Osteoblast (primary cell): ENCODE results near the gene BIRC5. TPM values are rescaled to one million over a fixed set of nuclear protein-coding genes. Genes with fewer than 3 reads are reported as not detected.

Experiments
- DNase-seq: peaks from one replicate; pipeline ENCODE4 v3.0.0; 2011; ENCODE audit warnings: low spot score, mixed read lengths; ENCODE audit not compliant: insufficient read length; ENCODE audit errors: missing footprints
- H2AFZ ChIP-seq: 2 replicates; pipeline ENCODE4 v1.6.0; 2011; ENCODE audit warnings: mild to moderate bottlenecking, low read length
- H3K27ac ChIP-seq: 2 replicates; pipeline ENCODE4 v1.5.1; 2011; ENCODE audit warnings: mild to moderate bottlenecking, low read depth, low read length, moderate library complexity
- H3K27me3 ChIP-seq: 2 replicates; pipeline ENCODE4 v1.6.0; 2012; ENCODE audit warnings: mild to moderate bottlenecking, control low read depth, inconsistent platforms, low read length, moderate library complexity; ENCODE audit not compliant: insufficient read depth
- H3K36me3 ChIP-seq: 2 replicates; pipeline ENCODE4 v1.5.1; 2011; ENCODE audit warnings: mild to moderate bottlenecking, low read length, control low read depth, moderate library complexity; ENCODE audit not compliant: insufficient read depth
- H3K4me1 ChIP-seq: 2 replicates; pipeline ENCODE4 v1.5.1; 2011; ENCODE audit warnings: mild to moderate bottlenecking, low read length, control low read depth, moderate library complexity; ENCODE audit not compliant: insufficient read depth
- H3K4me2 ChIP-seq: 2 replicates; pipeline ENCODE4 v1.6.0; 2011; ENCODE audit warnings: mild to moderate bottlenecking, low read length; ENCODE audit not compliant: insufficient read depth
- H3K4me3 ChIP-seq: fragments of 200-600 bp; sonication (generic); 3 replicates; pipeline ENCODE4 v1.5.1; 2012; ENCODE audit warnings: mild to moderate bottlenecking, low read length, inconsistent platforms; ENCODE audit not compliant: insufficient read depth
- H3K79me2 ChIP-seq: 2 replicates; pipeline ENCODE4 v1.6.0; 2012; ENCODE audit warnings: mild to moderate bottlenecking, low read length, control low read depth, inconsistent platforms; ENCODE audit not compliant: insufficient read depth
- H3K9me3 ChIP-seq: 2 replicates; pipeline ENCODE4 v1.5.1; 2011; ENCODE audit warnings: low read depth, low read length, control low read depth
- H4K20me1 ChIP-seq: 2 replicates; pipeline ENCODE4 v1.6.0; 2012; ENCODE audit warnings: mild to moderate bottlenecking, low read length, control low read depth; ENCODE audit not compliant: insufficient read depth
- CTCF ChIP-seq: IDR thresholded peaks from 2 replicates; pipeline ENCODE4 v1.5.1; 2011; ENCODE audit warnings: mild to moderate bottlenecking, low read depth, low read length, moderate library complexity; ENCODE audit errors: extremely low read depth
- total RNA-seq: library from RNA; depleted of rRNA; stranded (reverse); fragments of >200 nt; gene quantifications from 2 replicates; pipeline ENCODE4 v1.2.3, GENCODE V29; 2012

The BIRC5 gene
- total RNA-seq, 1 donor = 8.0 TPM

DNA sequence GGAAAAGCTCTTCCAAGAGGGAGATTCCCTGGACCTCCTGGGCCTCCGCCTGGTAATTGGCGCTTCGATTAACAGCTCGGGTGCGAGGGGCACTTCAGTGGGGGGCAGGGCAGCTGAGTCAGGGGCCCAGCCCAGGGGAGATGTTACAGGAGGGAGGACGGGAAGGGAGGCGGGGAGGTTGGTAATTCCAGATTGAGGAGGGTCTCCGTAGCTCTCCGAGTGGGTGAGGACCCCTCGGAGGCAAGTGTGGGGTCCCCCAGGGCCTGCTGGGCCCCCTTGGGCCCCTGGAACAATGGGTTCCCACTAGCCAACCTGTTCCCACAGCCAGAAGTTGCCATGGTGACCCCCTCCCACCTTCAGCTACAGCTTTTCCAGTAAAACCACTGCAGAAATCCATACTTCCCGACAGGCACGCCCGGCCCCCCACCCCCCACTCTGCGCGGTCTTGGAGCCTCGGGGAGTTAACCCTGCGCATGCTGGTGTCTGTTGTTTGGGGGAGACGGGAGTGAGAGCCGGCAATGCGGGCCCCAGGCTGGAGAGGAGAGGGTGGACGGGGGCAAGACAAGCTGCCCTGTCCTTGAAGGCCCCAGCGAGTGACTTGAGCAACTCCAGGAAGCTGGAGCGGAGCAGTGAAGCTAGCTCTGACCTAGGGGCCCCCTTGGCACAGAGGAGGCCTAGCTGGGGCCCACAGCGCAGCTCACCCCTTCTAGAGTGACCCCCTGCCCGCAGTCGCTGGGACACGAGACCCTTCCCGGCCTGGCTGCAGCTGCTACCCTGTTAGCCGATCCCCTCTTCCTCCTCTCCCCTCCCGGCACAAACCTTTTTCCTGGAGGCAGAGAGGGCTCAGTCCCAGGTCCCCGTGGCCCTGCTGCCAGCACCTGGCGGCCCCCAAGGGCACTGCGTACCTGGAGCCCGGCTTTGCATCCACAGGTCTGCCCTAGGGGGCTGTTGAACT lies 55.2 kb downstream of the BIRC5 start:
- Histone ChIP-seq H3K79me2 (no peaks in the 10 kb centered on the region), H3K36me3 (no peaks in the 10 kb centered on the region), H3K27me3 (peaks cover 49% of the 10 kb centered on the region), H2AFZ (no peak overlapping the region), H3K4me2 (no peak overlapping the region), H3K4me3 (no peak overlapping the region), H3K27ac (no peak overlapping the region), H4K20me1 (no peaks in the 10 kb centered on the region), H3K9me3 (no peaks in the 10 kb centered on the region), H3K4me1 (no peaks in the 10 kb centered on the region)
- TF ChIP-seq CTCF = no peak
- DNase-seq = peak; percentile 78

DNA sequence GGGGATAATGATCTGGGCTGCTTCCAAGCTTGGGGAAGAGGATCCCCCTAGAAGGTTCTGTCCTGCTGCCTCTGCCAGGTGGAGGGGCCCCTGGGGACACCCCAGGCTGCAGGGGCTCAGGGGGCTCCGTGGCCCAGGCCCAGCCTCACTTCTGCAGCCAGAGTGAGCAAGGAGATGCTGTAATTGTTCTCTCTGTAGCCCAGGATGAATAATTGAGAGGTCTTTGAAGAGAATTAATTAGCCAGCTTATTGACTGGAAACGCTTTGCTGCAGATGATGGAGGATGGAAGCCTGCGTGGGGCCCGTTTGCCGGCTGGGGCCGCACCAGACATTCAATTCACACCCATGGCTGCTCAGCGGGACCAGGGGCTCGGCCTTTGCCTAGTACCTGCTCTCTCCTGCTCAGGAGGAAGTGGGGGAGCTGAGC lies 55.9 kb downstream of the BIRC5 start:
- Histone ChIP-seq H3K9me3 (no peaks in the 10 kb centered on the region), H3K4me1 (no peaks in the 10 kb centered on the region), H3K36me3 (no peaks in the 10 kb centered on the region), H4K20me1 (no peaks in the 10 kb centered on the region), H3K4me3 (no peak overlapping the region), H3K4me2 (no peak overlapping the region), H3K79me2 (no peaks in the 10 kb centered on the region), H3K27ac (no peak overlapping the region), H3K27me3 (peaks cover 49% of the 10 kb centered on the region), H2AFZ (no peak overlapping the region)
- no peak for TF ChIP-seq CTCF
- peak; percentile 25 for DNase-seq

DNA sequence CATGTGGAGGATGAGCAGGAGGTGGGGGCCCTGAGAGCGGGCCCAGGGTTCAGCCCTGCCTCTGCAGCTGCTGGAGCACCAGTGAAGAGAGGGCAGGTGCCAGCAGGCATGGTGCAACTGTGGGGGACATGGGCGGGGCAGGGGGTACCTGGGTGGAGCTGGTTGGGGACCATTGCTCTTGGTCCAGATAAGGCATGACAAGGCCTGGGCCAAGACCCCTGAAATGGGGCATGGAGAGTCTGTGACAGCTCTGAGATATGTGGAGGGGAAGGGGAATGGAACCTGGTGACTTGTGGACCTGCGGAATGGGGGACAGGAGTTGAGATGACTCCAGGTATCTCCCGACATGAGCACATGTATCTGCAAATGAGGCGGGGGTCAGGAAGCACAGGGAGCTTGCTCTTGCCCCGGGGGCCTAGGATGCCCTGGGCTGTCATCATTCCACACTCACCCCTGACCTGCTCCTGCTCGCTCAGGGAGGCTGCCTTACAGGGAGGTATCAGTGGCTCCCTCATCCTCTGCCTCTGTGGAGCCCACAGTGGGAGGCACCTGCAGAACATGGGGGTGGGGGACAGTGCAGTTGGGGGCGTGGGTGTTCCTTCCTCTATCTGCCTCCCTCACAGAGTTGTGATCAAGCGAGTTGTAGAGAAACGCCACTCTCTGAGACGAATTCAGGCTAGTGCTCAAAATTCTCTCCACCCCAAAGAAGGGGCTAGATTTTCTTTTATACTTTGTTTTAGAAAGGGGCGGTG lies 57.5 kb downstream of the BIRC5 start:
- H3K36me3 ChIP-seq = no peaks in the 10 kb centered on the region
- H3K4me3 ChIP-seq = no peak overlapping the region
- no peak for TF ChIP-seq CTCF
- no peaks in the 10 kb centered on the region for H3K9me3 ChIP-seq
- H3K79me2 ChIP-seq = no peaks in the 10 kb centered on the region
- H4K20me1 ChIP-seq = no peaks in the 10 kb centered on the region
- H3K27me3 ChIP-seq = peaks cover 52% of the 10 kb centered on the region
- H3K4me2 ChIP-seq = no peak overlapping the region
- no peak overlapping the region for H2AFZ ChIP-seq
- H3K4me1 ChIP-seq = no peaks in the 10 kb centered on the region
- DNase-seq = peak; percentile 49
- H3K27ac ChIP-seq = no peak overlapping the region
